Esophagus muscularis mucosa (tissue), 3 donors: Measurements from ENCODE around the gene SPATA9.

Experiments used
- POLR2A ChIP-seq: fragments of 450-650 bp; IDR thresholded peaks from one replicate; pipeline ENCODE4 v1.6.1; 2017; ENCODE audit warnings: antibody characterized with exemption, moderate library complexity, mild to moderate bottlenecking, low read depth
- POLR2AphosphoS5 ChIP-seq, 2 donors: sonication (generic); formaldehyde crosslinking; IDR thresholded peaks; one replicate each; pipeline ENCODE4 v1.6.1; 2017; ENCODE audit warnings: antibody characterized with exemption in 2 of 2
- TF ChIP-seq, protein P1 (sequence below), 3 experiments: fragments of 200-600 bp in 2 of 3; fragments of 450-650 bp in 1 of 3; sonication (generic) in 2 of 3; IDR thresholded peaks; one replicate each; pipeline ENCODE4 v1.5.1; 2017 to 2019; ENCODE audit warnings: antibody characterized with exemption in 3 of 3, mild to moderate bottlenecking in 2 of 3, moderate library complexity in 1 of 3

- TF ChIP-seq, protein P1, sequence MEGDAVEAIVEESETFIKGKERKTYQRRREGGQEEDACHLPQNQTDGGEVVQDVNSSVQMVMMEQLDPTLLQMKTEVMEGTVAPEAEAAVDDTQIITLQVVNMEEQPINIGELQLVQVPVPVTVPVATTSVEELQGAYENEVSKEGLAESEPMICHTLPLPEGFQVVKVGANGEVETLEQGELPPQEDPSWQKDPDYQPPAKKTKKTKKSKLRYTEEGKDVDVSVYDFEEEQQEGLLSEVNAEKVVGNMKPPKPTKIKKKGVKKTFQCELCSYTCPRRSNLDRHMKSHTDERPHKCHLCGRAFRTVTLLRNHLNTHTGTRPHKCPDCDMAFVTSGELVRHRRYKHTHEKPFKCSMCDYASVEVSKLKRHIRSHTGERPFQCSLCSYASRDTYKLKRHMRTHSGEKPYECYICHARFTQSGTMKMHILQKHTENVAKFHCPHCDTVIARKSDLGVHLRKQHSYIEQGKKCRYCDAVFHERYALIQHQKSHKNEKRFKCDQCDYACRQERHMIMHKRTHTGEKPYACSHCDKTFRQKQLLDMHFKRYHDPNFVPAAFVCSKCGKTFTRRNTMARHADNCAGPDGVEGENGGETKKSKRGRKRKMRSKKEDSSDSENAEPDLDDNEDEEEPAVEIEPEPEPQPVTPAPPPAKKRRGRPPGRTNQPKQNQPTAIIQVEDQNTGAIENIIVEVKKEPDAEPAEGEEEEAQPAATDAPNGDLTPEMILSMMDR (IDR thresholded peaks at IDR 0.05) = no peak
- TF ChIP-seq POLR2AphosphoS5 (IDR thresholded peaks at IDR 0.05) (no peak), POLR2A (no peak)
Measured at GRCh38 chr5:95669985-95670384, 12.8 kb downstream of the SPATA9 start.
